ENCODE measurements around the gene RAP1A. TPM values are rescaled to one million over a fixed set of nuclear protein-coding genes. Genes with fewer than 3 reads are reported as not detected.

RAP1A gene
- polyA plus RNA-seq, 1 donor (not counting 4 experiments of a cell fraction or from before 2014, with no cell fraction given), result 70.3 TPM

DNA sequence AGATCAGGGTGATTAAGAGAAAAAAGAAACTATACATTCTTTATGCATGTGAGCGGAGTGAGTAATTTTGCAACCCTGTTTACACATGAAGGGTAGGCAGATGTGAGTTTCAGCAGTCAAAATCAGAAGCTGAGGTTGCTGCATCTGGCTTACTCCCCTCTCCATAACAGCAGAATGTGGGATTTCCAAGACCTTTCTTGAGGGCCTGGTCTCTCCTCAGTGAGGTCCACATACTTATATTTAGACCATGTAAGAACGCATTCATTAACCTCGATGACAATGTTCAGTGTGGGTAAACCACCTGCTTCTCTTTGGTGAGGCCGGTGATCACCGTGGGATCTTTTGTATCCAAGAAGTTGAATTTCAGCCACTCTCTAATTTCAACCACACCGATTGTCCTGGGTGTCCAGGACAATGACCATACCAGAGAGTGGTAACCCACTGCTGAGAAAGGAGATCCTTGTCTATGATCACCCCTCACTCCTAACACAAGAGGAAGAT lies 18.7 kb upstream of the RAP1A start:
- Histone ChIP-seq H3K9me1 (ENCODE audit: control insufficient read depth, extremely low read depth, insufficient read depth, low read length) (no peaks in the 10 kb centered on the region), H3K27me3 (ENCODE audit: control insufficient read depth, extremely low read depth, insufficient read depth, low read length) (no peaks in the 10 kb centered on the region), H3K27ac (ENCODE audit: control insufficient read depth, insufficient read depth, low read length) (no peak overlapping the region), H2AFZ (ENCODE audit: control insufficient read depth, low read length) (no peak overlapping the region), H3K4me1 (ENCODE audit: control insufficient read depth, extremely low read depth, insufficient read depth, low read length) (peaks cover 23% of the 10 kb centered on the region), H3K4me3 (ENCODE audit: control insufficient read depth in 2 of 3, extremely low read depth in 1 of 3, insufficient read depth in 2 of 3, low read depth in 1 of 3, low read length in 3 of 3) (no peak overlapping the region), H4K20me1 (ENCODE audit: control insufficient read depth, extremely low read depth, insufficient read depth, low read length) (no peaks in the 10 kb centered on the region), H3K36me3 (ENCODE audit: control insufficient read depth in 2 of 2, extremely low read depth in 1 of 2, insufficient read depth in 2 of 2, low read length in 2 of 2) (no peaks in the 10 kb centered on the region), H3K79me2 (ENCODE audit: control insufficient read depth, insufficient read depth, low read length) (no peaks in the 10 kb centered on the region), H3K9me3 (ENCODE audit: control insufficient read depth, low read depth, low read length) (no peaks in the 10 kb centered on the region), H3K9ac (ENCODE audit: control insufficient read depth, extremely low read depth, insufficient read depth, low read length) (no peak overlapping the region), H3K4me2 (ENCODE audit: control insufficient read depth, extremely low read depth, insufficient read depth, low read depth, low read length) (no peak overlapping the region)
- DNase-seq (ENCODE audit: low read depth, low spot score) (no peak), FAIRE-seq (no peak)
- TF ChIP-seq, protein P1, sequence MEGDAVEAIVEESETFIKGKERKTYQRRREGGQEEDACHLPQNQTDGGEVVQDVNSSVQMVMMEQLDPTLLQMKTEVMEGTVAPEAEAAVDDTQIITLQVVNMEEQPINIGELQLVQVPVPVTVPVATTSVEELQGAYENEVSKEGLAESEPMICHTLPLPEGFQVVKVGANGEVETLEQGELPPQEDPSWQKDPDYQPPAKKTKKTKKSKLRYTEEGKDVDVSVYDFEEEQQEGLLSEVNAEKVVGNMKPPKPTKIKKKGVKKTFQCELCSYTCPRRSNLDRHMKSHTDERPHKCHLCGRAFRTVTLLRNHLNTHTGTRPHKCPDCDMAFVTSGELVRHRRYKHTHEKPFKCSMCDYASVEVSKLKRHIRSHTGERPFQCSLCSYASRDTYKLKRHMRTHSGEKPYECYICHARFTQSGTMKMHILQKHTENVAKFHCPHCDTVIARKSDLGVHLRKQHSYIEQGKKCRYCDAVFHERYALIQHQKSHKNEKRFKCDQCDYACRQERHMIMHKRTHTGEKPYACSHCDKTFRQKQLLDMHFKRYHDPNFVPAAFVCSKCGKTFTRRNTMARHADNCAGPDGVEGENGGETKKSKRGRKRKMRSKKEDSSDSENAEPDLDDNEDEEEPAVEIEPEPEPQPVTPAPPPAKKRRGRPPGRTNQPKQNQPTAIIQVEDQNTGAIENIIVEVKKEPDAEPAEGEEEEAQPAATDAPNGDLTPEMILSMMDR (optimal IDR thresholded peaks at IDR 0.05 in 1 of 3, IDR thresholded peaks at IDR 0.05 in 1 of 3, conservative IDR thresholded peaks at IDR 0.05 in 1 of 3; ENCODE audit: extremely low read depth in 1 of 3, insufficient read depth in 2 of 3, low read length in 3 of 3), result no peak
- no peak for TF ChIP-seq EZH2 (IDR thresholded peaks at IDR 0.05; ENCODE audit: low read length)
- dilution Hi-C loops (cut with MboI; ENCODE audit: extremely low pct_ligation_motif_present, low sequenced_read_pairs), result no loop called here

DNA sequence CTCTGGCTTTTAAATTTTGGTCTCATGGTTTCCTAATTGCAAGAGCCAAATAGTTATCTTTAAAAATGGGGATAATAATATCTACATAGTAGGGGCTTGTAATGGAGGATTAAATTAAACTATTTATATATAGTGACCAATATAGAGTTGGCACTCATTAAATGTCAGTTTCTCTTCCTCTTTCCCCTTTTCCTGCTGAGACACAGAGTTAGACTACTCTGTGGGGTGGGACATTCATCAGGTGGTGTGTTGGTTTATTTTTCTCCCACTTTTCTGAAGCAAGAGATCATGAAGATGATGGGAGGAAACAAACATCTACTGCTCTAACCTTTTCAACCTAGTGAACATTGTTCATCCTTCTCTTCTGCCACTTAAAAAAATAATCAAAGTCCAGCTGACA lies 17.3 kb upstream of the RAP1A start:
- DNase-seq (ENCODE audit: low read depth, low spot score) (no peak), FAIRE-seq (no peak)
- Histone ChIP-seq H3K27me3 (ENCODE audit: control insufficient read depth, extremely low read depth, insufficient read depth, low read length) (no peaks in the 10 kb centered on the region), H4K20me1 (ENCODE audit: control insufficient read depth, extremely low read depth, insufficient read depth, low read length) (no peaks in the 10 kb centered on the region), H3K9me1 (ENCODE audit: control insufficient read depth, extremely low read depth, insufficient read depth, low read length) (no peaks in the 10 kb centered on the region), H3K9ac (ENCODE audit: control insufficient read depth, extremely low read depth, insufficient read depth, low read length) (no peak overlapping the region), H3K4me3 (ENCODE audit: control insufficient read depth in 2 of 3, extremely low read depth in 1 of 3, insufficient read depth in 2 of 3, low read depth in 1 of 3, low read length in 3 of 3) (no peak overlapping the region), H3K4me2 (ENCODE audit: control insufficient read depth, extremely low read depth, insufficient read depth, low read depth, low read length) (no peak overlapping the region), H3K27ac (ENCODE audit: control insufficient read depth, insufficient read depth, low read length) (no peak overlapping the region), H3K4me1 (ENCODE audit: control insufficient read depth, extremely low read depth, insufficient read depth, low read length) (peaks cover 23% of the 10 kb centered on the region), H3K79me2 (ENCODE audit: control insufficient read depth, insufficient read depth, low read length) (no peaks in the 10 kb centered on the region), H3K9me3 (ENCODE audit: control insufficient read depth, low read depth, low read length) (no peaks in the 10 kb centered on the region), H2AFZ (ENCODE audit: control insufficient read depth, low read length) (no peak overlapping the region), H3K36me3 (ENCODE audit: control insufficient read depth in 2 of 2, extremely low read depth in 1 of 2, insufficient read depth in 2 of 2, low read length in 2 of 2) (no peaks in the 10 kb centered on the region)
- TF ChIP-seq EZH2 (IDR thresholded peaks at IDR 0.05; ENCODE audit: low read length), result no peak
- TF ChIP-seq, protein P1 (optimal IDR thresholded peaks at IDR 0.05 in 1 of 3, IDR thresholded peaks at IDR 0.05 in 1 of 3, conservative IDR thresholded peaks at IDR 0.05 in 1 of 3; ENCODE audit: extremely low read depth in 1 of 3, insufficient read depth in 2 of 3, low read length in 3 of 3), result no peak
- dilution Hi-C loops (cut with MboI; ENCODE audit: extremely low pct_ligation_motif_present, low sequenced_read_pairs), result no loop called here
